HEK293 (cell line): ENCODE data around the gene STEAP2.

Experiments used
- CTCF ChIA-PET: fragments of 350-600 bp; formaldehyde crosslinking; extraction: SDS; loops from one replicate; lab custom pipeline; 2021; ENCODE audit warnings: antibody characterized with exemption; lab: Yijun Ruan, JAX
- POLR2A ChIA-PET: fragments of 300-600 bp; formaldehyde crosslinking; extraction: SDS; loops from one replicate; lab custom pipeline; 2020; ENCODE audit warnings: antibody characterized with exemption, inconsistent platforms; lab: Yijun Ruan, JAX
- H3K27ac ChIP-seq: fragments of 200-500 bp; sonication (Bioruptor generic); 2 replicates; pipeline ENCODE4 v1.5.1; 2014; ENCODE audit warnings: low read depth, low read length, control low read depth, inconsistent platforms; ENCODE audit errors: extremely low read depth
- H3K36me3 ChIP-seq, 2 experiments: fragments of 200-500 bp in 1 of 2; sonication (Bioruptor generic) in 1 of 2; 1 replicate in 1 of 2; 2 replicates in 1 of 2; pipeline ENCODE4 v1.5.1; 2014 to 2017; ENCODE audit warnings: inconsistent platforms in 2 of 2, low read length in 2 of 2; ENCODE audit not compliant: control insufficient read depth in 2 of 2, insufficient read depth in 1 of 2
- H3K4me1 ChIP-seq: fragments of 200-500 bp; sonication (Bioruptor generic); 2 replicates; pipeline ENCODE4 v1.5.1; 2014; ENCODE audit warnings: mild to moderate bottlenecking, low read length, inconsistent platforms; ENCODE audit not compliant: control insufficient read depth, insufficient read depth
- H3K4me3 ChIP-seq: 2 replicates; pipeline ENCODE4 v1.5.1; 2011; ENCODE audit warnings: low read depth, mild to moderate bottlenecking, control low read depth, low read length, moderate library complexity
- H3K9me3 ChIP-seq: fragments of 200-500 bp; sonication (Bioruptor generic); 2 replicates; pipeline ENCODE4 v1.5.1; 2014; ENCODE audit warnings: low read depth, low read length, inconsistent platforms; ENCODE audit not compliant: control insufficient read depth, insufficient read depth
- ELK4 ChIP-seq: IDR thresholded peaks from 2 replicates; pipeline ENCODE4 v1.6.1; 2011; ENCODE audit warnings: mild to moderate bottlenecking, low read depth, low read length, borderline replicate concordance
- HOXD13 ChIP-seq: sonication (generic); formaldehyde crosslinking; IDR thresholded peaks from 2 replicates; pipeline ENCODE4 v1.8.0; 2022; ENCODE audit warnings: missing genetic modification reagents, borderline replicate concordance
- IKZF3 ChIP-seq: fragments of 450-650 bp; IDR thresholded peaks from 2 replicates; pipeline ENCODE4 v1.5.0; 2018; ENCODE audit warnings: missing biosample characterization, mild to moderate bottlenecking, missing genetic modification characterization, moderate library complexity
- KLF10 ChIP-seq: fragments of 450-650 bp; IDR thresholded peaks from 2 replicates; pipeline ENCODE4 v1.5.1; 2018; ENCODE audit warnings: missing biosample characterization, mild to moderate bottlenecking, missing genetic modification characterization
- OSR2 ChIP-seq: fragments of 450-650 bp; formaldehyde crosslinking; IDR thresholded peaks from 2 replicates; pipeline ENCODE4 v1.5.1; 2016; ENCODE audit warnings: missing biosample characterization, missing genetic modification characterization
- PRDM1 ChIP-seq: fragments of 450-650 bp; formaldehyde crosslinking; IDR thresholded peaks from 2 replicates; pipeline ENCODE4; 2016; ENCODE audit warnings: missing biosample characterization, missing genetic modification characterization
- PRDM10 ChIP-seq: fragments of 450-650 bp; formaldehyde crosslinking; IDR thresholded peaks from 2 replicates; pipeline ENCODE4 v1.5.1; 2016; ENCODE audit warnings: missing biosample characterization, missing genetic modification characterization
- SETDB1 ChIP-seq: IDR thresholded peaks from one replicate; pipeline ENCODE4 v1.6.1; 2017; ENCODE audit warnings: mild to moderate bottlenecking, low read length, moderate library complexity, mixed read lengths; ENCODE audit not compliant: insufficient read length
- YY2 ChIP-seq: fragments of 450-650 bp; formaldehyde crosslinking; IDR thresholded peaks from 2 replicates; pipeline ENCODE4 v1.5.1; 2016; ENCODE audit warnings: missing biosample characterization, missing genetic modification characterization
- ZBTB17 ChIP-seq: fragments of 450-650 bp; formaldehyde crosslinking; IDR thresholded peaks from 2 replicates; pipeline ENCODE4 v1.5.1; 2016; ENCODE audit warnings: missing biosample characterization, missing genetic modification characterization
- ZNF140 ChIP-seq: fragments of 450-650 bp; formaldehyde crosslinking; IDR thresholded peaks from 2 replicates; pipeline ENCODE4 v1.5.1; 2016; ENCODE audit warnings: missing biosample characterization, missing genetic modification characterization
- ZNF175 ChIP-seq: fragments of 450-650 bp; formaldehyde crosslinking; IDR thresholded peaks from 2 replicates; pipeline ENCODE4 v1.5.1; 2016; ENCODE audit warnings: missing biosample characterization, missing genetic modification characterization
- ZNF214 ChIP-seq: fragments of 450-650 bp; formaldehyde crosslinking; IDR thresholded peaks from 2 replicates; pipeline ENCODE4 v1.5.1; 2017; ENCODE audit warnings: missing biosample characterization, mild to moderate bottlenecking, missing genetic modification characterization, borderline replicate concordance
- ZNF335 ChIP-seq: fragments of 450-650 bp; formaldehyde crosslinking; conservative IDR thresholded peaks from 2 replicates; pipeline ENCODE4 v1.5.1; 2016; ENCODE audit warnings: missing biosample characterization, missing genetic modification characterization
- ZNF416 ChIP-seq: fragments of 450-650 bp; formaldehyde crosslinking; IDR thresholded peaks from 2 replicates; pipeline ENCODE4 v1.5.1; 2016; ENCODE audit warnings: missing biosample characterization, missing genetic modification characterization
- ZNF501 ChIP-seq: fragments of 450-650 bp; formaldehyde crosslinking; IDR thresholded peaks from 2 replicates; pipeline ENCODE4 v1.5.1; 2016; ENCODE audit warnings: missing biosample characterization, missing genetic modification characterization
- ZNF513 ChIP-seq: fragments of 450-650 bp; IDR thresholded peaks from 2 replicates; pipeline ENCODE4 v1.5.1; 2018; ENCODE audit warnings: missing biosample characterization, missing genetic modification characterization
- ZNF529 ChIP-seq: fragments of 450-650 bp; formaldehyde crosslinking; IDR thresholded peaks from 2 replicates; pipeline ENCODE4 v1.5.1; 2017; ENCODE audit warnings: missing genetic modification characterization, missing biosample characterization; ENCODE audit not compliant: insufficient replicate concordance
- ZNF544 ChIP-seq: fragments of 450-650 bp; formaldehyde crosslinking; IDR thresholded peaks from 2 replicates; pipeline ENCODE4 v1.5.0; 2017; ENCODE audit warnings: missing biosample characterization, missing genetic modification characterization
- ZNF555 ChIP-seq: fragments of 450-650 bp; formaldehyde crosslinking; conservative IDR thresholded peaks from 2 replicates; pipeline ENCODE4 v1.5.1; 2017; ENCODE audit warnings: missing biosample characterization, mild to moderate bottlenecking, missing genetic modification characterization, inconsistent platforms
- ZNF558 ChIP-seq: fragments of 450-650 bp; formaldehyde crosslinking; IDR thresholded peaks from 2 replicates; pipeline ENCODE4 v1.5.1; 2016; ENCODE audit warnings: missing biosample characterization, missing genetic modification characterization
- ZNF626 ChIP-seq: fragments of 450-650 bp; sonication (Bioruptor Pico); formaldehyde crosslinking; IDR thresholded peaks from 2 replicates; pipeline ENCODE4 v1.5.1; 2018; ENCODE audit warnings: missing biosample characterization, missing genetic modification characterization, inconsistent platforms
- ZNF629 ChIP-seq: fragments of 450-650 bp; formaldehyde crosslinking; IDR thresholded peaks from 2 replicates; pipeline ENCODE4 v1.5.1; 2017; ENCODE audit warnings: missing biosample characterization, missing genetic modification characterization
- TF ChIP-seq, protein P1 (sequence below): fragments of 450-650 bp; formaldehyde crosslinking; optimal IDR thresholded peaks from 2 replicates; pipeline ENCODE3; 2016; ENCODE audit warnings: missing biosample characterization, mild to moderate bottlenecking, missing genetic modification characterization

Gene STEAP2

DNA sequence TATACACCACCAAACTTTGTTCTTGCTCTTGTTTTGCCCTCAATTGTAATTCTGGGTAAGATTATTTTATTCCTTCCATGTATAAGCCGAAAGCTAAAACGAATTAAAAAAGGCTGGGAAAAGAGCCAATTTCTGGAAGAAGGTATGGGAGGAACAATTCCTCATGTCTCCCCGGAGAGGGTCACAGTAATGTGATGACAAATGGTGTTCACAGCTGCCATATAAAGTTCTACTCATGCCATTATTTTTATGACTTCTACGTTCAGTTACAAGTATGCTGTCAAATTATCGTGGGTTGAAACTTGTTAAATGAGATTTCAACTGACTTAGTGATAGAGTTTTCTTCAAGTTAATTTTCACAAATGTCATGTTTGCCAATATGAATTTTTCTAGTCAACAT, 20.9 kb downstream of the STEAP2 start (continued):
- TF ChIP-seq ZNF214 (tag by site-specific recombination) (no peak), OSR2 (peak; percentile 51), ZNF175 (tag by site-specific recombination) (no peak), ZNF555 (tag by site-specific recombination) (no peak), HOXD13 (CRISPR knock-in tag) (no peak), ZNF529 (tag by site-specific recombination) (no peak), SETDB1 (no peak)
- TF ChIP-seq, protein P1, sequence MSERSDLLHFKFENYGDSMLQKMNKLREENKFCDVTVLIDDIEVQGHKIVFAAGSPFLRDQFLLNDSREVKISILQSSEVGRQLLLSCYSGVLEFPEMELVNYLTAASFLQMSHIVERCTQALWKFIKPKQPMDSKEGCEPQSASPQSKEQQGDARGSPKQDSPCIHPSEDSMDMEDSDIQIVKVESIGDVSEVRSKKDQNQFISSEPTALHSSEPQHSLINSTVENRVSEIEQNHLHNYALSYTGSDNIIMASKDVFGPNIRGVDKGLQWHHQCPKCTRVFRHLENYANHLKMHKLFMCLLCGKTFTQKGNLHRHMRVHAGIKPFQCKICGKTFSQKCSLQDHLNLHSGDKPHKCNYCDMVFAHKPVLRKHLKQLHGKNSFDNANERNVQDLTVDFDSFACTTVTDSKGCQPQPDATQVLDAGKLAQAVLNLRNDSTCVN (tag by site-specific recombination), result no peak
- TF ChIP-seq, all 188 proteins: peak for 9

GRCh38 chr7:90233569-90233968, 22.0 kb downstream of the STEAP2 start:
- no peaks in the 10 kb centered on the region for H3K9me3 ChIP-seq
- POLR2A ChIA-PET, result no interaction called here
- no peaks in the 10 kb centered on the region for H3K4me1 ChIP-seq
- no peak overlapping the region for H3K27ac ChIP-seq
- no peaks in the 10 kb centered on the region; a peak in 1 of 3 replicates for H3K36me3 ChIP-seq
- H3K4me3 ChIP-seq, result no peak overlapping the region
- CTCF ChIA-PET, result interaction anchor here (0.6 kb wide), 1 partner anchor 14 kb away, joined by 3 read pairs; no protein-coding TSS in a partner anchor
- TF ChIP-seq PRDM1, result no peak

DNA sequence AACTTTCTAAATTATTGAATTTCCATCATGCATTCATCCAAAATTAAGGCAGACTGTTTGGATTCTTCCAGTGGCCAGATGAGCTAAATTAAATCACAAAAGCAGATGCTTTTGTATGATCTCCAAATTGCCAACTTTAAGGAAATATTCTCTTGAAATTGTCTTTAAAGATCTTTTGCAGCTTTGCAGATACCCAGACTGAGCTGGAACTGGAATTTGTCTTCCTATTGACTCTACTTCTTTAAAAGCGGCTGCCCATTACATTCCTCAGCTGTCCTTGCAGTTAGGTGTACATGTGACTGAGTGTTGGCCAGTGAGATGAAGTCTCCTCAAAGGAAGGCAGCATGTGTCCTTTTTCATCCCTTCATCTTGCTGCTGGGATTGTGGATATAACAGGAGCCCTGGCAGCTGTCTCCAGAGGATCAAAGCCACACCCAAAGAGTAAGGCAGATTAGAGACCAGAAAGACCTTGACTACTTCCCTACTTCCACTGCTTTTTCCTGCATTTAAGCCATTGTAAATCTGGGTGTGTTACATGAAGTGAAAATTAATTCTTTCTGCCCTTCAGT, 25.3 kb downstream of the STEAP2 start:
- Histone ChIP-seq H3K9me3 (no peaks in the 10 kb centered on the region), H3K4me3 (no peak overlapping the region), H3K36me3 (no peaks in the 10 kb centered on the region; a peak in 1 of 3 replicates), H3K27ac (no peak overlapping the region), H3K4me1 (no peaks in the 10 kb centered on the region)
- POLR2A ChIA-PET, result interaction anchor here (1.2 kb wide), 1 partner anchor 9 kb away, joined by 3 read pairs; no protein-coding TSS in a partner anchor
- TF ChIP-seq PRDM10 (tag by site-specific recombination) (no peak), ZNF544 (tag by site-specific recombination) (no peak), ZNF416 (tag by site-specific recombination) (no peak), KLF10 (tag by site-specific recombination) (no peak), ZBTB17 (no peak), ZNF513 (tag by site-specific recombination) (no peak), ZNF501 (no peak), IKZF3 (tag by site-specific recombination) (no peak), ZNF335 (tag by site-specific recombination) (no peak), YY2 (tag by site-specific recombination) (no peak), ELK4 (no peak), ZNF140 (tag by site-specific recombination) (no peak), ZNF629 (tag by site-specific recombination) (no peak), ZNF558 (tag by site-specific recombination) (no peak), ZNF626 (tag by site-specific recombination) (no peak)
- CTCF ChIA-PET, result no interaction called here
